Measurements from ENCODE around the gene CHRND.

- TF ChIP-seq EZH2phosphoT487 (IDR thresholded peaks at IDR 0.05; ENCODE audit: unreplicated experiment) (no peak), CTCF (conservative IDR thresholded peaks at IDR 0.05; ENCODE audit: low read depth in 2 of 2) (no peak), EZH2 (IDR thresholded peaks at IDR 0.05; ENCODE audit: low read depth, unreplicated experiment) (no peak), NANOG (IDR thresholded peaks at IDR 0.05; ENCODE audit: borderline replicate concordance) (no peak), ZNF114 (CRISPR knock-in tag; IDR thresholded peaks at IDR 0.05) (no peak), ETS1 (IDR thresholded peaks at IDR 0.05) (no peak), REST (IDR thresholded peaks at IDR 0.05; ENCODE audit: unreplicated experiment) (no peak), POLR2AphosphoS5 (IDR thresholded peaks at IDR 0.05; ENCODE audit: low read depth) (no peak), CREB1 (CRISPR knock-in tag; IDR thresholded peaks at IDR 0.05; ENCODE audit: low read depth) (no peak), ZNF331 (CRISPR knock-in tag; IDR thresholded peaks at IDR 0.05; ENCODE audit: low read depth) (no peak)
Observed at GRCh38 chr2:232540441-232541041, 14.6 kb downstream of the CHRND start.

Data from GM23338 (cell line).